PFSK-1 (cell line): Measurements from ENCODE around the gene PEBP1.

Source experiments
- FOXP2 ChIP-seq: optimal IDR thresholded peaks from 2 replicates; pipeline ENCODE3; 2011; ENCODE audit warnings: borderline replicate concordance, control low read depth, inconsistent platforms; ENCODE audit not compliant: insufficient read depth; ENCODE audit errors: extremely low read length, extremely low read depth
- POLR2AphosphoS5 ChIP-seq: IDR thresholded peaks from 2 replicates; pipeline ENCODE4 v1.6.1; 2012; ENCODE audit warnings: low read depth, mild to moderate bottlenecking, control low read depth, low read length, moderate library complexity
- REST ChIP-seq, 2 experiments: IDR thresholded peaks; 2 replicates each; pipeline versions ENCODE4 v1.6.1 to v1.8.0; 2011 to 2012; ENCODE audit warnings: low read depth in 2 of 2, low read length in 2 of 2, control low read depth in 1 of 2, inconsistent platforms in 1 of 2, mild to moderate bottlenecking in 1 of 2, moderate library complexity in 1 of 2; ENCODE audit not compliant: insufficient read depth in 1 of 2
- SIN3A ChIP-seq: IDR thresholded peaks from 2 replicates; pipeline ENCODE4 v1.6.1; 2012; ENCODE audit warnings: mild to moderate bottlenecking, low read length, moderate library complexity, borderline replicate concordance; ENCODE audit not compliant: insufficient read depth
- TAF1 ChIP-seq: IDR thresholded peaks from 2 replicates; pipeline ENCODE4 v1.6.1; 2012; ENCODE audit warnings: low read length, control low read depth, borderline replicate concordance; ENCODE audit not compliant: insufficient read depth

PEBP1 gene

GRCh38 chr12:118164798-118165486, 29.0 kb downstream of the PEBP1 start:
- no peak for TF ChIP-seq REST (IDR thresholded peaks at IDR 0.05; ENCODE audit: insufficient read depth in 1 of 2, low read depth in 2 of 2, low read length in 2 of 2)
- TF ChIP-seq TAF1, result no peak
- TF ChIP-seq SIN3A, result no peak
- no peak for TF ChIP-seq FOXP2
- TF ChIP-seq POLR2AphosphoS5, result no peak

- TF ChIP-seq REST (IDR thresholded peaks at IDR 0.05; ENCODE audit: insufficient read depth in 1 of 2, low read depth in 2 of 2, low read length in 2 of 2) (no peak), SIN3A (no peak), POLR2AphosphoS5 (no peak), FOXP2 (no peak), TAF1 (no peak)
These were observed 31.0 kb downstream of the PEBP1 start for GRCh38 chr12:118166946-118167345.

GRCh38 chr12:118175823-118176447, 40.0 kb downstream of the PEBP1 start:
- TF ChIP-seq SIN3A (no peak), REST (IDR thresholded peaks at IDR 0.05; ENCODE audit: insufficient read depth in 1 of 2, low read depth in 2 of 2, low read length in 2 of 2) (no peak), POLR2AphosphoS5 (no peak), FOXP2 (no peak), TAF1 (no peak)

- TF ChIP-seq SIN3A (no peak), REST (IDR thresholded peaks at IDR 0.05; ENCODE audit: insufficient read depth in 1 of 2, low read depth in 2 of 2, low read length in 2 of 2) (no peak), FOXP2 (no peak), POLR2AphosphoS5 (no peak), TAF1 (no peak)
These were observed 47.2 kb downstream of the PEBP1 start for GRCh38 chr12:118183155-118183554.
